NCI-H1105 (cell line): ENCODE data around the gene NOL9.
"Not testable (repeated sequence)": the region's sequence is repeated elsewhere in the genome, so short reads cannot be mapped to it uniquely, and the experiment has no call there.

Experiments
- DNase-seq: peaks from one replicate; lab custom pipeline; 2025; lab: John Stamatoyannopoulos, UW

NOL9 gene

GRCh38 chr1:6554031-6554906 is at the start of gene NOL9:
Gene NOL9, minus strand, starts transcription at chr1:6554513. Its CDS starts 11 bp downstream, at chr1:6554502.
- DNase-seq, result peak; percentile 93

GRCh38 chr1:6603238-6603914 is 49.1 kb upstream of the NOL9 start:
- DNase-seq, result no peak

GRCh38 chr1:6602669-6603237 is 48.4 kb upstream of the NOL9 start, which contains the start of gene KLHL21:
Gene KLHL21, minus strand, starts transcription at chr1:6602869. Its CDS starts 52 bp downstream, at chr1:6602817.
- peak; percentile 58 for DNase-seq

- peak; percentile 8 for DNase-seq
Measured at GRCh38 chr1:6601923-6602668, 47.8 kb upstream of the NOL9 start.

- peak; percentile 25 for DNase-seq
Measured at GRCh38 chr1:6601049-6601922, 47.0 kb upstream of the NOL9 start.

GRCh38 chr1:6600410-6601048 is 46.2 kb upstream of the NOL9 start:
- DNase-seq, result no peak

GRCh38 chr1:6599991-6600390 is 45.7 kb upstream of the NOL9 start:
- not testable (repeated sequence) for DNase-seq

GRCh38 chr1:6599141-6599975 is 45.0 kb upstream of the NOL9 start:
- DNase-seq, result no peak

- no peak for DNase-seq
Measured at GRCh38 chr1:6597777-6598131, 43.4 kb upstream of the NOL9 start.

GRCh38 chr1:6596886-6597776 is 42.8 kb upstream of the NOL9 start:
- DNase-seq, result no peak

GRCh38 chr1:6596351-6596750 is 42.0 kb upstream of the NOL9 start:
- DNase-seq, result no peak

GRCh38 chr1:6594977-6595740 is 40.8 kb upstream of the NOL9 start:
- DNase-seq, result no peak

GRCh38 chr1:6593810-6594209 is 39.5 kb upstream of the NOL9 start:
- DNase-seq, result no peak

GRCh38 chr1:6592865-6593593 is 38.7 kb upstream of the NOL9 start:
- DNase-seq, result no peak

GRCh38 chr1:6592441-6592840 is 38.1 kb upstream of the NOL9 start:
- DNase-seq, result no peak

GRCh38 chr1:6591644-6592043 is 37.3 kb upstream of the NOL9 start:
- no peak for DNase-seq

- no peak for DNase-seq
Measured at GRCh38 chr1:6591222-6591621, 36.9 kb upstream of the NOL9 start.
